K562 (cell line): Measurements from ENCODE around the gene NYAP1. TPM values are rescaled to one million over a fixed set of nuclear protein-coding genes. Genes with fewer than 3 reads are reported as not detected.

Experiments used
- ATAC-seq: fragments of 200-7000 bp; cut with Tn5 transposase; 3 replicates; pipeline ENCODE4 v1.9.1; 2020; ENCODE audit warnings: moderate library complexity
- BruUV-seq: library from RNA; stranded (reverse); fragments of 400-500 nt; replicated peaks from 2 replicates; lab custom pipeline; 2021; lab: Mats Ljungman, UMichigan
- CTCF ChIA-PET: fragments of 300-600 bp; formaldehyde crosslinking; extraction: SDS; loops from one replicate; lab custom pipeline; 2021; ENCODE audit warnings: low intra/inter-chr PET ratio; lab: Yijun Ruan, JAX
- POLR2A ChIA-PET: fragments of 300-600, 350-650 bp; sonication (Branson Sonifier 250); formaldehyde crosslinking; extraction: SDS; loops from one replicate; lab custom pipeline; 2021; ENCODE audit warnings: antibody characterized with exemption, inconsistent platforms; lab: Yijun Ruan, JAX
- DNase-seq, 4 experiments: peaks; one replicate each; pipeline versions ENCODE4 v3.0.0 to v3.0.0-alpha.2; 2011 to 2018; ENCODE audit warnings: low spot score in 3 of 4, mixed read lengths in 3 of 4; ENCODE audit errors: extremely low read depth in 1 of 4
- FAIRE-seq: peaks from 2 replicates; lab custom pipeline; 2011; peaks lifted over from hg19 to GRCh38; lab: Jason Lieb, UNC
- H2AFZ ChIP-seq: 2 replicates; pipeline ENCODE4 v1.6.0; 2011; ENCODE audit warnings: low read depth, low read length, control low read depth, inconsistent platforms
- H3K27ac ChIP-seq: fragments of 200-600 bp; 3 replicates; pipeline ENCODE4 v1.8.0; 2011; ENCODE audit warnings: low read depth, mild to moderate bottlenecking, control low read depth, inconsistent platforms, low read length, moderate library complexity, mixed read lengths; ENCODE audit errors: extremely low read depth
- H3K27me3 ChIP-seq, 2 experiments: fragments of 300-600 bp in 1 of 2; 2 replicates in 1 of 2; 3 replicates in 1 of 2; pipeline versions ENCODE4 v1.6.0 to v1.8.0; 2011; ENCODE audit warnings: inconsistent platforms in 2 of 2, low read length in 2 of 2, mild to moderate bottlenecking in 1 of 2, mixed read lengths in 1 of 2, moderate library complexity in 1 of 2; ENCODE audit not compliant: control insufficient read depth in 2 of 2, insufficient read depth in 2 of 2
- H3K36me3 ChIP-seq: fragments of 300-600 bp; 3 replicates; pipeline ENCODE4 v1.8.0; 2011; ENCODE audit warnings: mild to moderate bottlenecking, low read length, inconsistent platforms; ENCODE audit not compliant: control insufficient read depth, insufficient read depth
- H3K4me1 ChIP-seq, 2 experiments: fragments of 200-600 bp in 1 of 2; replicated peaks in 1 of 2; 2 replicates in 1 of 2; 3 replicates in 1 of 2; pipeline versions ENCODE4 v1.5.1 to v1.8.0; 2011; ENCODE audit warnings: inconsistent platforms in 2 of 2, low read length in 2 of 2, mild to moderate bottlenecking in 1 of 2, mixed read lengths in 1 of 2, moderate library complexity in 1 of 2; ENCODE audit not compliant: control insufficient read depth in 2 of 2, insufficient read depth in 2 of 2
- H3K4me2 ChIP-seq: 2 replicates; pipeline ENCODE4 v1.6.1; 2011; ENCODE audit warnings: low read length, control low read depth, inconsistent platforms, mixed read lengths; ENCODE audit not compliant: insufficient read depth
- H3K4me3 ChIP-seq: fragments of 200-600 bp; sonication (generic), shearing (Covaris generic); 2 replicates; pipeline ENCODE4 v1.5.1; 2016; ENCODE audit warnings: control low read depth, inconsistent platforms
- H3K79me2 ChIP-seq: fragments of 200-600 bp; 3 replicates; pipeline ENCODE4 v1.8.0; 2011; ENCODE audit warnings: low read length, inconsistent platforms; ENCODE audit not compliant: control insufficient read depth, insufficient read depth
- H3K9ac ChIP-seq, 2 experiments: 2 replicates each; pipeline versions ENCODE4 v1.6.0 to v1.6.1; 2011; ENCODE audit warnings: low read depth in 2 of 2, low read length in 2 of 2, control low read depth in 1 of 2, inconsistent platforms in 1 of 2, mild to moderate bottlenecking in 1 of 2, mixed read lengths in 1 of 2; ENCODE audit not compliant: insufficient read depth in 1 of 2
- H3K9me1 ChIP-seq: one replicate; pipeline ENCODE4 v1.6.0; 2011; ENCODE audit warnings: inconsistent platforms, mild to moderate bottlenecking, low read length, moderate library complexity; ENCODE audit not compliant: control insufficient read depth, insufficient read depth
- H3K9me3 ChIP-seq: replicated peaks from 2 replicates; pipeline ENCODE4 v1.5.1; 2011; ENCODE audit warnings: low read depth, low read length, inconsistent platforms; ENCODE audit not compliant: control insufficient read depth, insufficient read depth
- H4K20me1 ChIP-seq: replicated peaks from 2 replicates; pipeline ENCODE4 v1.6.1; 2011; ENCODE audit warnings: low read length, inconsistent platforms, mixed read lengths; ENCODE audit not compliant: control insufficient read depth, insufficient read depth
- BRF2 ChIP-seq: IDR thresholded peaks from 3 replicates; pipeline ENCODE4 v1.6.1; 2011; ENCODE audit warnings: borderline replicate concordance, mild to moderate bottlenecking; ENCODE audit not compliant: insufficient read length, insufficient read depth
- CEBPB ChIP-seq: fragments of 450-650 bp; IDR thresholded peaks from 2 replicates; pipeline ENCODE4 v1.6.1; 2016; ENCODE audit warnings: missing genetic modification characterization, missing compliant biosample characterization
- DACH1 ChIP-seq: fragments of 450-650 bp; IDR thresholded peaks from 2 replicates; pipeline ENCODE4 v1.6.1; 2018; ENCODE audit not compliant: partially characterized antibody
- DEAF1 ChIP-seq: fragments of 450-650 bp; formaldehyde crosslinking; IDR thresholded peaks from 2 replicates; pipeline ENCODE4 v1.4.0; 2020; ENCODE audit warnings: mild to moderate bottlenecking, moderate library complexity
- E2F6 ChIP-seq, 2 experiments: IDR thresholded peaks; 2 replicates each; pipeline ENCODE4 v1.6.1; 2011; ENCODE audit warnings: borderline replicate concordance in 1 of 2, control low read depth in 1 of 2, low read depth in 1 of 2, low read length in 1 of 2, mild to moderate bottlenecking in 1 of 2, mixed read lengths in 1 of 2, moderate library complexity in 1 of 2; ENCODE audit not compliant: insufficient read depth in 1 of 2, insufficient read length in 1 of 2, poor library complexity in 1 of 2, severe bottlenecking in 1 of 2; ENCODE audit errors: extremely low read depth in 1 of 2
- MCM7 ChIP-seq, 2 experiments: fragments of 450-650 bp; IDR thresholded peaks; 2 replicates each; pipeline ENCODE4 v1.6.1; 2016 to 2018
- NELFE ChIP-seq: IDR thresholded peaks from 2 replicates; pipeline ENCODE4 v1.6.1; 2011; ENCODE audit warnings: mild to moderate bottlenecking; ENCODE audit not compliant: insufficient read depth, insufficient read length
- NFIX ChIP-seq: fragments of 250-450 bp; sonication (Bioruptor Pico); IDR thresholded peaks from 2 replicates; pipeline ENCODE4 v1.4.0; 2020; ENCODE audit warnings: low read depth, mild to moderate bottlenecking, moderate library complexity
- PREB ChIP-seq: sonication (generic); formaldehyde crosslinking; IDR thresholded peaks from 2 replicates; pipeline ENCODE4 v1.8.1; 2023; ENCODE audit warnings: mild to moderate bottlenecking, missing genetic modification reagents
- SIN3A ChIP-seq, 2 experiments: fragments of 150-350 bp in 1 of 2; IDR thresholded peaks; 2 replicates each; pipeline ENCODE4 v1.6.1; 2011 to 2016; ENCODE audit warnings: borderline replicate concordance in 2 of 2, low read depth in 2 of 2, low read length in 2 of 2, mild to moderate bottlenecking in 2 of 2, moderate library complexity in 2 of 2; ENCODE audit not compliant: control insufficient read depth in 1 of 2
- SMARCE1 ChIP-seq: fragments of 450-650 bp; IDR thresholded peaks from 2 replicates; pipeline ENCODE4 v1.7.1; 2016; ENCODE audit warnings: mild to moderate bottlenecking
- ZNF449 ChIP-seq: fragments of 250-450 bp; sonication (Bioruptor Pico); IDR thresholded peaks from 2 replicates; pipeline ENCODE4 v1.8.0; 2022; ENCODE audit warnings: moderate library complexity, mild to moderate bottlenecking, inconsistent platforms
- WGBS: fragments of 100-300 bp; shearing (Covaris generic); methylation state at CpG from one replicate; pipeline ENCODE4 v1.1.6; 2016; ENCODE audit warnings: low coverage, mixed read lengths; ENCODE audit not compliant: insufficient coverage; ENCODE audit errors: missing lambda C conversion rate; 5-methylcytosine and 5-hydroxymethylcytosine counted together
- in situ Hi-C: fragments of 300-500 bp; cut with MboI; formaldehyde crosslinking; loops from 4 replicates; pipeline ENCODE4 v1.15.0; 2018; ENCODE audit warnings: inconsistent platforms, mixed read lengths
- intact Hi-C: fragments of 100-400 bp; cut with micrococcal nuclease; formaldehyde crosslinking; loops from 2 replicates; pipeline ENCODE4 v1.14.2; 2022
- polyA plus RNA-seq, 8 experiments: library from polyadenylated mRNA; depleted of rRNA in 4 of 8; stranded (reverse) in 5 of 8; unstranded in 3 of 8; fragments of >200 nt; fragmentation: Nextera tagmentation in 2 of 8; fragmentation: Illumina TruSeq in 1 of 8; extraction: Ambion mirVana in 2 of 8; extraction: Trizol in 1 of 8; gene quantifications; 2 replicates each; pipeline versions ENCODE4 v1.2.1 to v1.2.3, GENCODE V29; 2011 to 2014; ENCODE audit warnings: inconsistent platforms in 1 of 8, missing spikeins in 1 of 8
- total RNA-seq, 7 experiments: library from RNA; depleted of rRNA in 6 of 7; stranded (reverse); fragments of >200 nt in 6 of 7; fragmentation: Illumina TruSeq in 2 of 7; extraction: Trizol in 2 of 7; gene quantifications; 2 replicates each; pipeline versions ENCODE4 v1.2.1 to v1.2.3, GENCODE V29; 2011 to 2021; ENCODE audit warnings: low replicate concordance in 1 of 7

NYAP1 gene
- total and polyA plus RNA-seq, 9 of the 15 experiments (the other 6 are each of a cell fraction or from before 2014, with no cell fraction given): 0.11 to 0.88 (median 0.22) TPM; not detected in 2

GRCh38 chr7:100506356-100506923, 22.7 kb downstream of the NYAP1 start:
- peaks cover 12 to 41% of the 10 kb centered on the region in 2 experiments; a peak in 4 of 5 replicates for H3K4me1 ChIP-seq
- WGBS: 28% methylated on average over 8 of the region's 8 CpGs
- H3K9me3 ChIP-seq: no peaks in the 10 kb centered on the region
- no peaks in the 10 kb centered on the region for H3K36me3 ChIP-seq
- ChIA-PET POLR2A (interaction anchor here (0.6 to 1.2 kb wide), 2 partner anchors 32 to 124 kb away, joined by 3 to 4 read pairs; no protein-coding TSS in a partner anchor), CTCF (no interaction called here)
- peak in 3 of 4 experiments; percentile 35 to 83 (median 54) for DNase-seq
- ATAC-seq: peak; percentile 74
- peak overlapping the region in 1 of 2 experiments; percentile 17; a peak in 1 of 4 replicates for H3K9ac ChIP-seq
- intact Hi-C loops (no loop called here), in situ Hi-C loops (no loop called here)
- H3K4me3 ChIP-seq: no peak overlapping the region
- no peaks in the 10 kb centered on the region for H3K9me1 ChIP-seq
- no TSS peak for BruUV-seq
- no peaks in the 10 kb centered on the region for H3K27me3 ChIP-seq
- H3K79me2 ChIP-seq: no peaks in the 10 kb centered on the region
- peak; percentile 91 for FAIRE-seq
- peak overlapping the region; percentile 51 for H3K4me2 ChIP-seq
- H2AFZ ChIP-seq: peak overlapping the region; percentile 80
- H4K20me1 ChIP-seq: no peaks in the 10 kb centered on the region
- no peak overlapping the region for H3K27ac ChIP-seq
- TF ChIP-seq E2F6 (IDR thresholded peaks at IDR 0.05; ENCODE audit: borderline replicate concordance in 1 of 2, extremely low read depth in 1 of 2, insufficient read depth in 1 of 2, insufficient read length in 1 of 2, low read depth in 1 of 2, low read length in 1 of 2, poor library complexity in 1 of 2, severe bottlenecking in 1 of 2): no peak
- no peak for TF ChIP-seq BRF2
- TF ChIP-seq MCM7 (IDR thresholded peaks at IDR 0.05): no peak
- no peak for TF ChIP-seq SIN3A (IDR thresholded peaks at IDR 0.05; ENCODE audit: borderline replicate concordance in 2 of 2, control insufficient read depth in 1 of 2, low read depth in 2 of 2, low read length in 2 of 2)
- no peak for TF ChIP-seq ZNF449 (CRISPR knock-in tag)
- no peak for TF ChIP-seq NELFE
- TF ChIP-seq CEBPB (tag): no peak
- TF ChIP-seq SMARCE1: 0 out of 2 replicates have a peak, but pooled peaks have one; percentile 22
- no peak for TF ChIP-seq DACH1
- no peak for TF ChIP-seq NFIX
- 0 out of 2 replicates have a peak, but pooled peaks have one; percentile 85 for TF ChIP-seq PREB (CRISPR knock-in tag)
- TF ChIP-seq DEAF1 (CRISPR knock-in tag): no peak
